ENCODE data around the gene CYB5B. TPM values are rescaled to one million over a fixed set of nuclear protein-coding genes. Genes with fewer than 3 reads are reported as not detected.
"Not testable (repeated sequence)": the region's sequence is repeated elsewhere in the genome, so short reads cannot be mapped to it uniquely, and the experiment has no call there.

Gene CYB5B
- total and polyA plus RNA-seq, 2 experiments from 2014 or later, result 27.9 to 149 TPM

DNA sequence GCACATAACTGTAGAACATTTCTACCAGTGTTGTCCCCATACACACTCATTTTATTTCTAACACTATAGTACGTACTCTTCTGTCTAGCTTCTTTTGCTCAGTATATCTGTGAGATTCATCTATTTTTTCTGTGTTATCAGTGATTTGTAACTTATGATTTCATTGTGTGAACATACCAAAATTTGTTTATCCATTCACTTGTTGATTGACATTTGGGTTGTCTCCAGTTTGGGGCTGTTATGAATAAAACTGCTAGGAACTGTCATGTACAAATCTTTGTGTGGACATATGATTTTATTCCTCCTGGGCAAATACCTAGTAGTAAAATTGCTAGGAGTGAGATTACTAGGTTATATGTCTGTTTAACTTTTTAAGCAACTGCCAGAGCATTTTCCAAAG is 9.6 kb downstream of the CYB5B start:
- H3K4me3 ChIP-seq, result no peak overlapping the region
- H3K9me3 ChIP-seq (ENCODE audit: low read depth), result no peaks in the 10 kb centered on the region
- no peaks in the 10 kb centered on the region for H3K27me3 ChIP-seq
- peaks cover 11% of the 10 kb centered on the region for H3K36me3 ChIP-seq
- DNase-seq (ENCODE audit: low read depth in 1 of 2, low spot score in 1 of 2), result no peak
- H3K4me1 ChIP-seq (ENCODE audit: low read depth), result peaks cover 6% of the 10 kb centered on the region
- TF ChIP-seq, protein P1, sequence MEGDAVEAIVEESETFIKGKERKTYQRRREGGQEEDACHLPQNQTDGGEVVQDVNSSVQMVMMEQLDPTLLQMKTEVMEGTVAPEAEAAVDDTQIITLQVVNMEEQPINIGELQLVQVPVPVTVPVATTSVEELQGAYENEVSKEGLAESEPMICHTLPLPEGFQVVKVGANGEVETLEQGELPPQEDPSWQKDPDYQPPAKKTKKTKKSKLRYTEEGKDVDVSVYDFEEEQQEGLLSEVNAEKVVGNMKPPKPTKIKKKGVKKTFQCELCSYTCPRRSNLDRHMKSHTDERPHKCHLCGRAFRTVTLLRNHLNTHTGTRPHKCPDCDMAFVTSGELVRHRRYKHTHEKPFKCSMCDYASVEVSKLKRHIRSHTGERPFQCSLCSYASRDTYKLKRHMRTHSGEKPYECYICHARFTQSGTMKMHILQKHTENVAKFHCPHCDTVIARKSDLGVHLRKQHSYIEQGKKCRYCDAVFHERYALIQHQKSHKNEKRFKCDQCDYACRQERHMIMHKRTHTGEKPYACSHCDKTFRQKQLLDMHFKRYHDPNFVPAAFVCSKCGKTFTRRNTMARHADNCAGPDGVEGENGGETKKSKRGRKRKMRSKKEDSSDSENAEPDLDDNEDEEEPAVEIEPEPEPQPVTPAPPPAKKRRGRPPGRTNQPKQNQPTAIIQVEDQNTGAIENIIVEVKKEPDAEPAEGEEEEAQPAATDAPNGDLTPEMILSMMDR (IDR thresholded peaks at IDR 0.05; ENCODE audit: low read depth, low read length), result no peak
- no peak overlapping the region for H3K27ac ChIP-seq

DNA sequence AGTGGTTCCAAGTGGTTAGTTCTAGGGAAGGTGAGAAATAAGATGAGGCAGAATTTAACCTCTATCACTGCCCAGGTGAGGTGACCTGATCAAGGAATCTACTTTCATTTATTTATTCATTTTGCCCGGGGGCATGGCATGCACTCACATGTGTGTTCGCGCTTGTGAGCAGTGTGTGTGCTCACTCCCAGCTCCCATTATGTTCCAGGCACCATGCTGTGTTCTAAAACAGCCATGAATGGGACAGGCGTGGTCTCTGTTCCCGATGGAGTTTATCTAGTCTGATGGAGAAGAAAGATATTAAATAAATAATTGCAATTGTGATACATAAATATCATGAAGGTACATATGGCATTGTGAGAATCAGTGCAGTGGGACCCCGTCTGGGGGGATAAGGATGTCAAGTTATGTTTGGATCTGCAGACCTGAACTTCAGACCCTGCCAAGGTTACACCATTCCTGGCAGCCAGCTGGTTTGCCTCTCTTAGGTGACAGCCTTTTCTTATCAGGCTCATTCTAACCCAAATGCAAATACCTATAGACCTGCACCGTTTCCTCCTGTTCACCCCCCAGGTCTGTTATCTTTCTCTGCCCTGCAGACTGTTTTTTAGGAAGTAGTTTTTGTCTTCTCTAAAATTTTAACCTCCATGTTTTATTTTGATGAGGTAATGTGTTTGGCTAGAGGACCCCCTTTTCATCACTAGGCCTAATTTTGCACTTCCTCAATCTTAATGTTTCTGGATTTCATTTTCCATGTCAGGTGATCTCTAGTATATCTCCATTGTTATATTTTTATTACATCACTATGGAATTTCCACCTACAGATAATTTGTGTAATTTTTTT is 11.8 kb downstream of the CYB5B start:
- Histone ChIP-seq H3K27ac (peak overlapping the region; percentile 42), H3K36me3 (peaks cover 8% of the 10 kb centered on the region), H3K4me3 (no peak overlapping the region), H3K4me1 (ENCODE audit: low read depth) (peaks cover 6% of the 10 kb centered on the region), H3K27me3 (no peaks in the 10 kb centered on the region), H3K9me3 (ENCODE audit: low read depth) (no peaks in the 10 kb centered on the region)
- peak in 1 of 2 donors; percentile 14 for DNase-seq (ENCODE audit: low read depth in 1 of 2, low spot score in 1 of 2)
- TF ChIP-seq, protein P1 (IDR thresholded peaks at IDR 0.05; ENCODE audit: low read depth, low read length), result no peak

DNA sequence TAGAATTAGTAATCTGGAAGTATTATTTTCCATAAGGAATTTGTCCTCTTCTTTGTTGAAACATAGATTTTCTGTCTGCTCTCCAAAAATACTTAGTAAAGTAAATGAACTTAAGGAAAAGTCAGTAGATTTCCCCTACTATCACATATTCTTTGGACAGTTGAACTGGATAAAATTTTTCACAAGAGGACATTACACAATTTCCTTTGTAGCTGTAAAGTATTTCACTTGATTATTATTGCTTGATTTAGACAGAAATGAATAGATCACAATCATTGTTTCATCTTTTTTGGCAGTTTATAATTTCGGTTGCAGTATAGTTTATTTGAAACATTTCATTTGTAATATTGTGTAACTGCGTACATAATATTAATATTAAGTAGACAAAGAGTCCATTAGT is 12.5 kb downstream of the CYB5B start:
- H3K27me3 ChIP-seq, result no peaks in the 10 kb centered on the region
- peak in 1 of 2 donors; percentile 41 for DNase-seq (ENCODE audit: low read depth in 1 of 2, low spot score in 1 of 2)
- H3K4me1 ChIP-seq (ENCODE audit: low read depth), result peaks cover 6% of the 10 kb centered on the region
- no peak overlapping the region for H3K27ac ChIP-seq
- peaks cover 2% of the 10 kb centered on the region for H3K36me3 ChIP-seq
- no peaks in the 10 kb centered on the region for H3K9me3 ChIP-seq (ENCODE audit: low read depth)
- H3K4me3 ChIP-seq, result no peak overlapping the region
- TF ChIP-seq, protein P1 (IDR thresholded peaks at IDR 0.05; ENCODE audit: low read depth, low read length), result no peak

DNA sequence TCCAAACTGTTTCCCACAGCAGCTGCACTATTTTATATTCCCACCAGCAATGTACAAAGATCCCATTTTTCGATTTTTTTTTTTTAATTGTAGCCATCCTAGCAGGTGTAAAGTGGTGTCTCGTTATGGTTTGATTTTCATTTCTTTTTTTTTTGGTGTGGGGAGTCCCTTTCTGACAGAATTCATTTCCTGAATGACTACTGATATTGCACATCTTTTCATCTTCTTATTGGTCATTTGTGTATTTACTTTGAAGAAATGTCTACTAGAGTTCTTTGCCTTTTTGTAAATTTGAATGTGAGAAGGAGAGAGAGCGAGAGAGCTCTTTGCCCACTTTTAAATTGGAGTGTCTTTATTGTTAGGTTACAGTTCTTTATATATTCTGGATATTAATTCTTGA is 14.0 kb downstream of the CYB5B start:
- Histone ChIP-seq H3K4me3 (no peak overlapping the region), H3K36me3 (no peaks in the 10 kb centered on the region), H3K27me3 (no peaks in the 10 kb centered on the region), H3K4me1 (ENCODE audit: low read depth) (peaks cover 6% of the 10 kb centered on the region), H3K27ac (no peak overlapping the region), H3K9me3 (ENCODE audit: low read depth) (no peaks in the 10 kb centered on the region)
- DNase-seq (ENCODE audit: low read depth in 1 of 2, low spot score in 1 of 2), result no peak
- TF ChIP-seq, protein P1 (IDR thresholded peaks at IDR 0.05; ENCODE audit: low read depth, low read length), result no peak

DNA sequence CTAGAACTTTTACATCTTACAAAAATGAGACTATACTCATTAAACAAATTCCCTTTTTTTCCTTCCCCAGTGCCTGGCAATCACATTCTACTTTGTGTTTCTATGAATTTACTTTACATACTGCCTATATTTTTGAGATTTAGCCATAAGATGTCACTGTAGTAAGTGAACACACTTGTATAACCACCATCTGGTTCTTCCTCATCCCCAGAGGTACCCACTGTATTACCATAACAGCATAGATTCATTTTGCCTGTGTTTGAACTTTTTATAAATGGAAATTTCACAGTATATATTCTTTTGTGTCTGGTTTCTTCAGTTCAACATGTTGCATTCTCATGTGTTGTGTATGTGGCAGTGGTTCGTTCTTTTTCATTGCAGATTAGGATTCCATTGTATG is 15.8 kb downstream of the CYB5B start:
- TF ChIP-seq, protein P1 (IDR thresholded peaks at IDR 0.05; ENCODE audit: low read depth, low read length), result no peak
- Histone ChIP-seq H3K4me1 (ENCODE audit: low read depth) (peaks cover 14% of the 10 kb centered on the region), H3K9me3 (ENCODE audit: low read depth) (no peaks in the 10 kb centered on the region), H3K36me3 (no peaks in the 10 kb centered on the region), H3K4me3 (no peak overlapping the region), H3K27me3 (no peaks in the 10 kb centered on the region), H3K27ac (no peak overlapping the region)
- DNase-seq (ENCODE audit: low read depth in 1 of 2, low spot score in 1 of 2), result no peak

DNA sequence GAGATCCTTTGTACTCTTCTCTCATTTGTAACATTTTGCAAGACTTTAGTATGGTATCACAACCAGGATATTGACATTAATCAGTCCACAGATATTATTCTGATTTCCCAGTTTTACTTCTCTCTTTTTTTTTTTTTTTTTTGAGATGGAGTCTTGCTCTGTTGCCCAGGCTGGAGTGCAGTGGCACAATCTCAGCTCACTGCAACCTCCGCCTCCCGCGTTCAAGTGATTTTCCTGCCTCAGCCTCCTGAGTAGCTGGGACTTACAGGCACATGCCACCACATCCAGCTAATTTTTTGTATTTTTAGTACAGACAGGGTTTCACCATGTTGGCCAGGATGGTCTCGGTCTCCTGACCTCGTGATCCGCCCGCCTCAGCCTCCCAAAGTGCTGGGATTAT is 16.6 kb downstream of the CYB5B start:
- not testable (repeated sequence) for H3K9me3 ChIP-seq (ENCODE audit: low read depth); DNase-seq (ENCODE audit: low read depth in 1 of 2, low spot score in 1 of 2); H3K27ac ChIP-seq; H3K36me3 ChIP-seq; H3K27me3 ChIP-seq; H3K4me3 ChIP-seq
- peaks cover 15% of the 10 kb centered on the region for H3K4me1 ChIP-seq (ENCODE audit: low read depth)

Data from cardiac muscle cell (in vitro differentiated cells and primary cell).